NCI-H2196 treated with DMSO at 0.1 percent for 48 hours (cell line): ENCODE data around the gene CSGALNACT2.
A peak's percentile ranks its signal among the peaks of the same experiment; 100 is the strongest.
"Not testable (repeated sequence)": the region's sequence is repeated elsewhere in the genome, so short reads cannot be mapped to it uniquely, and the experiment has no call there.

ENCODE experiments used
- DNase-seq: peaks from one replicate; lab custom pipeline; 2025; ENCODE audit not compliant: unreplicated experiment; lab: John Stamatoyannopoulos, UW

CSGALNACT2 gene

GRCh38 chr10:43138021-43138756, at the start of gene CSGALNACT2:
TSS of gene CSGALNACT2 (plus strand) at chr10:43138445. CDS start at chr10:43155150, 16,705 bp downstream.
- peak; percentile 41 for DNase-seq

- no peak for DNase-seq
Observed at GRCh38 chr10:43089519-43089918, 48.7 kb upstream of the CSGALNACT2 start.

GRCh38 chr10:43090188-43090587, 48.1 kb upstream of the CSGALNACT2 start:
- no peak for DNase-seq

- DNase-seq, result no peak
Observed at GRCh38 chr10:43090664-43091063, 47.6 kb upstream of the CSGALNACT2 start.

- no peak for DNase-seq
Observed at GRCh38 chr10:43091846-43092245, 46.4 kb upstream of the CSGALNACT2 start.

- DNase-seq, result no peak
Observed at GRCh38 chr10:43093423-43094076, 44.7 kb upstream of the CSGALNACT2 start.

- no peak for DNase-seq
Observed at GRCh38 chr10:43094085-43094484, 44.2 kb upstream of the CSGALNACT2 start.

GRCh38 chr10:43099339-43099738, 38.9 kb upstream of the CSGALNACT2 start:
- DNase-seq, result not testable (repeated sequence)

GRCh38 chr10:43099928-43100327, 38.3 kb upstream of the CSGALNACT2 start:
- no peak for DNase-seq

GRCh38 chr10:43100366-43100765, 37.9 kb upstream of the CSGALNACT2 start:
- no peak for DNase-seq

GRCh38 chr10:43102063-43102828, 36.0 kb upstream of the CSGALNACT2 start:
- no peak for DNase-seq

- peak; percentile 54 for DNase-seq
Observed at GRCh38 chr10:43105102-43105955, 32.9 kb upstream of the CSGALNACT2 start.

- no peak for DNase-seq
Observed at GRCh38 chr10:43105956-43106229, 32.4 kb upstream of the CSGALNACT2 start.

- DNase-seq, result no peak
Observed at GRCh38 chr10:43106256-43107091, 31.8 kb upstream of the CSGALNACT2 start.

GRCh38 chr10:43108951-43109350, 29.3 kb upstream of the CSGALNACT2 start:
- DNase-seq, result no peak

- DNase-seq, result no peak
Observed at GRCh38 chr10:43109671-43110249, 28.5 kb upstream of the CSGALNACT2 start.

- no peak for DNase-seq
Observed at GRCh38 chr10:43110338-43111071, 27.7 kb upstream of the CSGALNACT2 start.

- DNase-seq, result no peak
Observed at GRCh38 chr10:43111101-43111500, 27.1 kb upstream of the CSGALNACT2 start.

GRCh38 chr10:43111921-43112607, 26.2 kb upstream of the CSGALNACT2 start:
- no peak for DNase-seq
